ENCODE results near the gene VASN.

Gene VASN

DNA sequence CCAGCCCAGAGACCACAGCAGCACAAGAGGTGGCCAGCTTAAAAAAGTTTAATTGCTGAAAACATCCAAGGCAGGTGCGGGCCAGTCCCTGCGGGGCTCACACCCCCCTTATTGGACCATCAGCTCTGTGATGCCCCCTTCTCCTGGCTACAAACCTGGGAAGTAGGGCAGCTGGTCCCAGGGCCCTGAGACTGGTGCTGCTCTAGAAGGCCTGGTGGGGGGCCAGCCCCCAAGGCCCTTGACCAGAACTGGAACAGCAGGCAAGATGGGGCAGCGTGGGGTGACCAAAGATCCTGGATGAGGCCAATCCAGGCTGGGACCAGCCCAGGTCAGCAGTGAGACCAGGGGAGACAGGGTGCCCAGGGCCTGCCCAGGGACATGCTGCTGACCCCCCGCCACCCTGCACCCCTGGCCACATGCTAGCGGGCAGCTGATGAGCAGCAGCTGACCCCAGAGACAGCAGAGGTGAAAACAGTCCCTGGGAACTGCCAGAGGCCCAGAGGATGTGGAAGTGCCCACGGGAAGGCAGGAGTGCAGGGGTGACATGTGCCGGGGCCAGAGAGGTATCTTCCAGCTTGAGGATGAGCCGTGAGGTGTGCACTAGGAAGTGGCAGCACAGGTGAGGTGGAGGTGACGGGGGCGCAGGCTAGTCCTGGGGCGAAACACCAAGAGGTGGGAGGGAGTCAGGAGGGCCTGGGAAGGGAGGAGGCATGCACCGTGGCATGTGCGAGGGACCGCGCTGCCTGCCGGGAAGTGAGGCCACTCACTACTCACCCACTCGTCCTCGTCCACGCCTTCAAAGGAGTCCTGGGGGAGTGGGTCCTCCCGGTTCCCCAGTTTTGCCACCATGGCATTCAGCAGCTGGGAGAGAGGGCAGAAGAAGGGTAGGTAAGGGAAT lies 16.9 kb upstream of the VASN start:
- DNase-seq = no peak

DNA sequence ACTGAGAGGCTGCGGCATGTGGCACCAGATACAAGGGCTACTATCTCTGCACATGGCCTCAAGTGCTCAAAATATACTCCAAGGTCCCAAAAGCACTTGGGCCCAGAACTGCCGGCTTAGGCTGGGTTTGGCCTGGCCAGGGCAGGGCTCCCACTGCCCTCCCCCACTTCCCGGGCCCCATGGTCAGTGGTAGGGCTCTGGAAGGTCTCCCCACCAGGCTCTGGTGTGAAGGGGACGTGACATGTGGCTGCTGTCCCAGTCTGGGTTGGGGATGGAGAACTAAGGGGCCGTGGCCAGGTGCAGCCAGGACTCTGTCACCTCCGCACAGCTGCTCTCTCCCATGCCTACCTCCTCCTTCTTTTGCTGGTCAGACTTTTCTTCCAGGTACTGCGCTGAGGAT lies 14.8 kb upstream of the VASN start:
- no peak for DNase-seq

DNA sequence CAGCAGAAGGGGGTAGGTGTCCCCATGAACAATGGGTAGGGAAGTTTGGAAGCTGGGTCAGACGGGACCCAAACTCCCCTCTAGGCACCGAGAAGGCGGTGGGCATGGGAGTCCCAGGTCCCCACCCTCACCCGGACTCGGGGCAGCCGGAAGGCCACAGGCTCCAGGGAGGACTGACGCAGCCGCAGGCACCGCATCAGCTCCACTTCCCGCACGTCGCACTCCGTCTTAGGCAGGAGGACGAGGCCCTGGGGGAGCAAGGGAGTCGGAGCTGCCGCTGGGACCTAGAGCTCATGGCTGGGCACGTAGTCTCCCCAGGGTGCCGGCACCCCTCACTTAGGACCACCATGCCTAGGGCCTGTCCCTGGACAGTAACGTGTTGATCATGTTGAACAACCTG lies 13.4 kb upstream of the VASN start:
- no peak for DNase-seq

DNA sequence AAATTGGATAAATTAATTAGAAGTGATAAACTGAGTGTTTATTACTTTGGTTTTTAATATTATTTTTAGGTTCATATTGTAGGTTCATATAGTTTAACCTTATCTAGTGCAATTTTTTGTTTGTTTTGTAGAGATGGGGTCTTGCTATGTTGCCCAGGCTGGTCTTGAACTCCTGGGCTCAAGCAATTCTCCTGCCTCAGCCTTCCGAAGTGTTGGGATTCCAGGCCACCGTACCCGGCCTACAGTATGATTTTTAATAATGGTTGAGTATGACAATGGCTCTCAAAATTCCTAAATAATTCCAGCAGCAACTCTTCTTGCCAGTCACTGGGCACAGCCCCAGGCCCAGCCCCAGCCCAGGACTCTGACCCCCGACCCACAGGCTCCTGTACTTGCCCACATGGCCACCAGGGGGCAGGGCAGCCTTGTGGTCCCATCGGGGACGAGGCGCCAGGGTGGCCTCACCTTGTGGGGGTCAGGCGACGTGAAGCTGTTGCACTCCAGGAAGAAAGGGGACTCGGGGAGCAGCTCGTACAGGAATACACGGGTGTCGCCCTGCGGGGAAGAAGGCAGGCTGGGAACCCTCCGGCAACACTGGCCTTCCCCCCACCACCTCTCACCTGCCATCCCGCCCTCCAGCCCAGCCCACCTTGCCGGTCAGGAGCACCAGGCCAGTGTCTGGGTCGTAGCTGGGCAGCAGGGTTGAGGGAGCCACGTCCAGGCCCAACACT lies 12.7 kb upstream of the VASN start:
- peak; percentile 37 to 58 (median 49) for DNase-seq

DNA sequence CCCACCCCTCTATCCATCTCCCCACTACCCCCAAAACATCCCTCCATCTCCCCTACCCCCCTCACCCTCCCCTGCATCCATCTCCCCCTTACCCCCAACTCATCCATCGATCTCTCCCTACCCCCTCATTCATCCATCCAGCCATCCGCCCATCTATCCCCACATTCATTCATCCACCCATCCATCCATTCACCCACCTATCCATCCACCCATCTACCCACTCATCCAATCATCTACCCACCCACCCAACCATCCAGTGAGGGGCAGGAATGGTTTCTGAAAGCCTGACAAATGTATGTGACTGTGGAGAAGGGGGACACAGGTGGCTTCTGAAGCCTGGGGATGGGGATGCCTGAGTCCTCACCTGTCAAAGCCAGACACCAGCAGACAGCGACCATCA lies 11.7 kb upstream of the VASN start:
- DNase-seq = no peak

DNA sequence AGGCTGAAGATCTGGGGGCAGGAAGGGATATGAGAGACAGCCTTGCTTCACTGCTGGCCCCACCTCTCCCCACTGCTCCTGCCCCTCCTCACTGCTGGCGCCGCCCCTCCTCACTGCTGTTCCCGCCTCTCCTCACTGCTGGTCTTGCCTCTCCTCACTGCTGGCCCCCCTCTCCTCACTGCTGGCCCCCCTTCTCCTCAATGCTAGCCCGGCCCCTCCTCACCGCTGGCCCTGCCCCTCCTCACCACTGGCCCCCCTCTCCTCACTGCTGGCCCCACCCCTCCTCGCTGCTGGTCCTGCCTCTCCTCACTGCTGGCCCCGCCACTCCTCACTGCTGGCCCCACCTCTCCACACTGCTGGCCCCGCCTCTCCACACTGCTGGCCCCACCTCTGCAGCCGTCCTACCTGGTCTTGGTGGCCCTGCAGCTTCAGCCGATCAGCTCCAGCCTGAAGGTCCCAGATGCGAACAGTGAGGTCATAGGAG lies 11.1 kb upstream of the VASN start:
- no peak for DNase-seq

DNA sequence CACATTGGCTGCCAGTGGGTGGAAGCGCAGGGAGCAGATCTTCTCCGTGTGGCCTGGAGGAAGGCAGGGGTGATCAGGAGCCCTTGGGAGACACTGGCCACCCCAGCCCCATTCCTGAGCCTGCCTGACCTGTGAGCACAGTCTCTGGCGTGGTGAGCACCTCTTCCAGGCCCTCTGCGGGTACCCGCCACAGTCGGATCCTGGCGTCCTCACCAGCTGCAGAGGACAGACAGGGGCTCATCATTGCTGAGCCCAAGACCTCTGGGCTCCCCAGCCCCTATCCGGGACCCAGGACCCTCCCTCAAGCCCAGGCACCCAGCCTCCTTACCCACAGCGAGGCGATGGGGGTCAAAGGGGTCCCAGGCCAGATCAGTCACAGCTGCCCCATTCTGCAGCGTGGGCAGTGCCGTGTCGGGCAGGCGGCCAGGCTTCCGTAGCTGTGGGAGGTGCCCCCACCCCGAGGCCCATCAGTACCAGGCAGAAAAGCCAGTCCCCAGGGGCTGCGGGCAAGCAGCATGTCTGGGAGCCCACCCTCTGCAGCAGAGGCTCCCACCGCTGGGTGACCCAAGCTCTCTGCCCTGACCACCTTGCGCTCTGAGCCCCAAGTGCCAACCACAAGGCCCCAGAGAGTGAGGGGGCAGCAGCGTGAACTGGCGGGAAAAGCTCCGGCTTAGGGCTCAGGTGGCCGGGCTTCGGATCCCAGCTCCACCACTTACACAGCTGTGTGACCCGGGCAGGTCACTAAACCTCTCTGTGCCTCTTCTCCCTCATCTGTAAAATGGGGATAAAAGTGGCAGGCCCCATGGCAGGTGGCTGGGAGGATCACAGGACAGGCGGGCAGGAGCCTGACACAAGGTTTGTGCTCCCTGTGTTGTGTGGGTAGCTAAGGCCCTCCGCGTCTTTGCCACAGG lies 10.4 kb upstream of the VASN start:
- no peak for DNase-seq

DNA sequence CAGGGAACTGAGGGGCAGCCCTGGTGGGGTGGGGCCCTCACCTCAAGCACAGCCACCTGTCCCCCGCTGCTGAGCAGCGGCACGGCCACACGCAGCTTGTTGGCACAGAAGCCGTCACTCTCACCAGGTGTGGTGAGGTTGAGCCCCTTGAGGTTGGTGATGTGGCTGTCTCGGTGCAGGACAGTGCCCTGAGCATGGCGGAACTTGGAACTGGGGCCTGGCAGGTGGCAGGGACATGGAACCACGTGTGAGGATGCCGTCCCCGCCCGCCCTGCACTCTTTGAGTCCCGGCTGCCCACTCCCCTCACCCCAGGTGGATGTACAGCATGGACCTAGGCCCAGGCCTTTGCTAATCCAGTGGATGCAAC lies 9.7 kb upstream of the VASN start:
- no peak for DNase-seq

DNA sequence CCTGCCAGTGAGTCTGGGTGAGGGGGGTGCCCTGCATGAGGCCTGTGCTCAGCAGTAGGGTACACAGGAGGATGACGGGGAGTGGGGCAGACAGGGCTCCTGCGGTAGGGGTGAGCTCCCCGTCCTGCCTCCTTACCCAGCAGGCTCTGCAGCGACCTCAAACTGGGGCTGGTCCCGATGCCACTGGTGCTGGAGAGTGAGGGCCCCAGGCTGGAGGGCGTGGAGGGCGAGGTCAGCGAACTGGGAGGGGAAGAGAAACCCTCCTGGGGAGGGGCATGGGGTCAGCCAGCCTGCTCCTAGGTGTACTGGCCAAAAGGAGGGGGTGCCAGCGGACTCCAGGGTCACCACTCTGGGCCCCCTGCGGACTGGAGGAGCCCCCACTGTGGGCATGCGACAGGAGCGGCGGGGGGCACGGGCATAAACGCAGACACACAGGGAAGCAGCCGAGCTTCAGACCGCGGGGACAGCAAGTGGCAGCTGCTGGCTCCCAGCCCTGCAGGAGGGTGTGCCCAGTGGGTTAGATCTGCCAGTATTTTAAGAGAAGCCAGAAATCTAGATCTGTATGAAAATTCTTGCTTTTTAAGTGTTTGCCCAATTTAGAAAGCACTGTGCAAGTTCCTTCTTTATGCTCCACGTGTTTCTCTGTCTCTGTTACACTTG lies 9.0 kb upstream of the VASN start:
- DNase-seq = no peak

DNA sequence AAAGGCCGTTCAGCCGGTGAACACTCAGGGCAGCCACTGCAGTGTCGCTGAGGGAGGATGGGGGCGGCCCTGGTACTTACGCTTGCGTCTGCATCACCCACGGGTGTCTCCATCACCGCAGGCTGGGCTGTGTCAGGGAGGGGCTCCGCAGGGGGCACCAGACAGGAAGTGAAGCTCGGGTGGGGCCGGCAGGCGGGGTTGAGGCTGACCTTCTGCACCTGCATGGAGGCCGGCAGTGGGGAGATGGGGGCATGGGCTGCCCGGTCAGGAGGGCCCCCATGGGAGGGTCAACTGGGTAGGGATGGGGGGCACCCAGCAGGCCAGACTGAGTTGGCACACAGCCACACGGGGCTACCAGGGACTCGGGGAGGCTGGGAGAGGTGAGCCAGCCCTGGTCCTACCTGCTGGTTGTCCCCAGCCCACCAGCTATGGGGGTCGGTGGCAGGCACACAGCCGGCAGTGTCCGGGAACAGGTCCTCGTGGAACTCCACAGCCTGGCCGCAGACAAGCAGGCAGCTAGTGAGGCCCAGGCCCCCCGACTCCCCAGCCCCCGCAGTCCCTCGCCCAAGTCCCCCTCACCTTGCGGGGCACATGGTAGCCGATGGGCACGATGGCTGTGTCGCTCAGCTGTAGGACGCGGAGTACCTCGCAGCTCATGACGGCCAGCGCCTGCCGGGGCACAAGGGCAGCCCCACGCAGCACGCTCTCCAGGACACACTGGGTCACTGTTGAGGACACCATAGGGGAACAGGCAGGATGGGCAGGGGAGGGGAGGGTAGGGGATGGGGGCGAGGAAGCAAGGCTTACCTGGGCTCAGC lies 7.2 kb upstream of the VASN start:
- no peak for DNase-seq

DNA sequence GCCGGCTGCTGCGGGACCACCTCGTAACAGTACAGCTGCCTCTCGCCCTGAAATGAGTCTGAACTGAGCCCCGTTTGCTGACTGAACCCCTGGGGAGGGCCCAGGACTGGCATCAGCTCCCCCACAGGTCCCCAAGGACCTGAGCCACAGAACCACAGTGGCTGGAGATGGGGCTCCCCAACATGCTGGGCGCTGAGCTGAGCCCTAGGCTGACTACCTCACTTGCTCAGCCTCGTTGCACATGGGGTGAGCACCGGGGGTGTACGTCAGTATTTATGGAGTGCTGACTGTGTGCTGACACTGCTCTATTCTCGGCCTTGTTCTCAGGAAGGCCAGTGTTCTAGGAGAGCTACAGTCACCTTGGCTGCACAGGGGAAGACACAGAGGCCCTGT lies 6.6 kb upstream of the VASN start:
- DNase-seq = no peak

DNA sequence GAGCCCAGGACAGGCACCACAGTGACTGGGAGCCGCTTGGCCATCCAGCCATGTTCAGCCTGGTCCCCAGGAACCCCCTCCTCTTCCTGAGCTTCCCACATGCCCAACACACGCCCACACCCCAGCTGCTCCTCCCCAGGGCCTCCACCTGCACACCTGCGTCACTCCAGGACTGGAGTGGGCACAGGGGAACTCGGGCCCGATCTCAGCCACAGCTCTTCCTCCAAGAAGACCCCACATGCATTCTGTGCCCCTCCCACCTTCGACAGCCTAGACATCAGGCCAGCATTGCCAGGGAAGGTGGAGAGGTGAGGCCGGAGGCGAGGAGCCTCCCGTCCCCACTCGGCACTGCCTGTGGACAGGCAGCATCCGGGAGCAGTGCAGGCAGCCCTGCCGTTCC lies 6.0 kb upstream of the VASN start:
- no peak for DNase-seq

DNA sequence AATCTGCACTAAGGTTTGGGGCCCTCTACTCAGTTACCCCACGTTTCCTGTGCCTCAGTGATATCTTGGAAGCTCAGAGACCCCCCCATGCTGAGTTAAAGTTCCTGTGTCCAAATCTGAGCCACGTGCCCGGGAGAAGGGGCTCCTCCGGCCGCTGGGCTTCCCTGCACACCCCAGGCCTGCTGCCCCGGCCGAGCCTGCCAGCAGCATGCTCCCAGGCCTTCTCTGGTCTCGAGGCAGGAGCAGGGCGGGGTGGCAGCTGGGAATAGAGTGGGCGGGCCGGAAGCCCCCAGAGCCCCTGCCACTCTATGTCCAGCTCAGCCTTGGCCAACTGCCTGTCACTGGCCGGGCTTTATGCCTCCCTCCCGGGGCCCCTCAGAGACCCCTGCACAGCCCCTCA lies 5.6 kb upstream of the VASN start:
- no peak for DNase-seq

DNA sequence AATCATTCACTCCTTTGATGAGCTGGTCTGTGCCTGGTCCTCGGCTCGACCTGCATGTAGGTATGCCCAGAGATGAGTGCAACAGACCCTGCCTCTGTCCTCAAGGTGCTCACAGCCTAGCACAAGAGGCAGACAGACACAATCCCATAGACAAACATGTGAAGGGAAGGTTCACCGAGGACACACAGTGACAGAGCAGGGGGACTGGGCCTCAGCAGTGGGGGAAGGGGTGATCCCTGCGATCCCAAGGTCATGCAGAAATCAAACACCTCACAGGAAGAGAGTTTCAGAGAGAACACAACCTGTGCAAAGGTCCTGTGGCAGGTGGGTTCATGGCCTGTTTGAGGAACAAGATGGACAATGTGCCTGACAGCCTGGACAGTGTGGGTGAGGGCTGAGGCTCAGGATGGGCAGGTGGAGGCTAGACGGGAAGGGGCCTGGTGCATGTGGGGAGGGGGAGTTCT lies 4.2 kb upstream of the VASN start:
- no peak for DNase-seq

DNA sequence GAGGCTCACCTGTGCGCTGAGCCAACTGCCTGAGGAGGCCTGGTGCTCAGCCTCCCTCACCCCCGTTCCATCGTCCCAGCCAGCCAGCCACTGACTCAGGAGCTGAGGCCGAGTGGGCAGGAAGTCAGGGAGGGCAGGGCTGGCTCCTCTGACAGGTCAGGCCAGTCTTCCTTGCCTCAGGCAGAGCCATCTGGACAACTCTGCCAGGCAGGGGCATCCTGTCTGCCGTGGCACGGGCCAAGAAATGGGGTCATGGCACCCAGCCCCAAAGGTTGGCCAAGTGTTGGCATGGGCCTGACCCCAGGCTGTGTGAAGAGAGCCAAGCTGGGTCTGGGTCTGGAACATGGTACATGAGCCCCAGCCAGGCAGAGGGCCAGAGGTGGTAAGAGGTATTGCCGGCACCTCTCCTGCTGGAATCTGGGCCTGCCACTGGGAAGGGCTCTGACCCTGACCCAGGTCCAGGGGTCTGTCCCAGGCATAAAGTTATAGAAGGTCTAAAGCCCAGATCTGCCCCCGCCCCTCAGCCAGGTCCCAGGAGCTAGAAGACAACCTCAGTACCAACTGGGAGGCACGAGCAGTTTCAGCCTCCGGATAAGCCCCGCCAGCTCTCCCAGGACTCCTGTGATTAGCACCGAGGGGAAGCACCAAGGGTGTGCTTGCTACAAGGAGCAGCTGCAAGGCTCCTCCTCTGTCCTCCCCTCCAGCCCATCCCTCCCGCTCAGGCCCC lies 2.5 kb upstream of the VASN start:
- no peak for DNase-seq

DNA sequence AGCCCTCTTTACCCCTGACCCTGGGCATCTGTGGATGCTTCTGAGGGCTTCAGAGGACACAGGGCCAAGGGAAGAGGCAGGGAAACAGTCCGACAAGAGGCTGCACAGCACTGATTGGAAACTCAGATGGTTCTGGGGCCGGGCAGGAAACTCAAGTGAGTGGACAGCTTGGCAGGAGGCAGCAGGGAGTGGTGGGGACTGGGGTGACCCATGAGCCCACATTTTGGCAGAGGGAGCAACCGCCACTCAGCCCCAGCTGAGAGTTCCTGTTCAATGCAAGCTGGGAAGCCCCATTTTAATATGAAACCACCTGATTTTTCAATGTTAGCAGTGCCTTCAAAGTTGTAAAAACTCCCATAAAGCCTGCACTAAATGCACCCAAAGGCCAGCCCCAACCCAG lies 1.5 kb upstream of the VASN start:
- DNase-seq = no peak

DNA sequence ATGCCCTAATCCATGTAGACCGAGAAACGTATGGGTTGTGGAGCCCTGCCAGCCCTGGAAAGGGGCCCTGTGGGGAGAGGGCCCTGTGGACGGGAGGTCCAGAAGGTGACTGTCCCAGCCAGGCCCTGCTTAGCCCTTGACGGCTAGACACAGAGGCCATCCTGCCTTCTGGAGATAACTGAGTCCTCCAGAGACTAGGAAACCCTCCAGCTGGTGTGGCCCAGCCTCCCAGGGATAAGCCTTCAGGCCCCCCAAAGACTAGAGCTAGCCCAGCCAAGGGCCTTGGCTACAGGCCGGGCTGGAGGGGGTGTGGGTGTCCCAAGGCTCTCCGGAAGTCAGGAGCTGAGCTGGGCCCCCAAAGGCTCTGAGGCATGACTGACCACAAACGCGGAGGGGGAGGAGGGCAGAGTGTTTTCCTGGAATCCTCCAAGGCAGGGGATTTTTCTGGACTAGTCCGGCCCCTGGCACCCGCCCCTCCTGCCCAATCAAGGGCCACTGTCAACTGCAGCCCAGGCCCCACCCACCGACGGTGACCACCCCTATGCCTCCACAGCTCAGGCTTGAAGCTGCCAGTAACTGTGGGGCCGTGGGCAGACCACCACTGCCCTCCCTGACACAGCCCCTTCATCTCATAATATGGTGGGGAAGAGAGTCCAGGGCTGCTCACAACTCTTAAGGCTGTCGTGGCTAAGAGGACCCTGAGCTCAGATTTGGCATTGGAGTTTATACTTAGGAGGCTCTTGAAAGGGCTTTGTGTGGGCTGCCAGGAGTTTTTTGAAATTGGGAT lies 885 bp upstream of the VASN start:
- no peak for DNase-seq

DNA sequence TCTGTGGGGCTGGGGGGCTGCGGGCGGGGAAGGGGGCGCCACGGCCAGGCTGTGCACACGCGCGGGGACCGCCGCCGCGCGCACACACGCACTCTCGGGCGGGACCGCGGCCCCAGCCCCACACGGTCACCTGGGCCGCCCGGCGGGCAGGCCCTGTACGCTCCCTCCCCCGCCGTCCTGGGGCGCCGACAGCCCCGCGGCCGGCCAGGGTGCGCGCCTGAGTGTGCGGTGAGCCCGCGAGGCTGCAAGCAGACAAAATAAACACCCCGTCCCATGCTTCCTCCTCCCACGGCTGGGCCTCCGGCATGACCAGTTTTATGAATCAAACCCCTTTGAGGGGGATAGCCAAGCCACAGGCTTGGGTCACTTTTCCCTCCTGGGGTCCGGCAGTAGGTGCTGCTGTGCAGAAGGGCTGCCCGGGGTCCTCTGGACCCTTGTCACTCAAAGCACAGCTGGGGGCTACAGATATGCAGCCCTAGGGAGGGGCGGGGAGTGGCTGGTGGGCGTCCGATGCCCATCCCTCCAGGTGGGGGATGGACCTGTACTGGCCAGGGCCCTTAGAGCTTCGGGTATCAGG lies 441 bp downstream of the VASN start:
- peak in 1 of 5 experiments; percentile 46 for DNase-seq

DNA sequence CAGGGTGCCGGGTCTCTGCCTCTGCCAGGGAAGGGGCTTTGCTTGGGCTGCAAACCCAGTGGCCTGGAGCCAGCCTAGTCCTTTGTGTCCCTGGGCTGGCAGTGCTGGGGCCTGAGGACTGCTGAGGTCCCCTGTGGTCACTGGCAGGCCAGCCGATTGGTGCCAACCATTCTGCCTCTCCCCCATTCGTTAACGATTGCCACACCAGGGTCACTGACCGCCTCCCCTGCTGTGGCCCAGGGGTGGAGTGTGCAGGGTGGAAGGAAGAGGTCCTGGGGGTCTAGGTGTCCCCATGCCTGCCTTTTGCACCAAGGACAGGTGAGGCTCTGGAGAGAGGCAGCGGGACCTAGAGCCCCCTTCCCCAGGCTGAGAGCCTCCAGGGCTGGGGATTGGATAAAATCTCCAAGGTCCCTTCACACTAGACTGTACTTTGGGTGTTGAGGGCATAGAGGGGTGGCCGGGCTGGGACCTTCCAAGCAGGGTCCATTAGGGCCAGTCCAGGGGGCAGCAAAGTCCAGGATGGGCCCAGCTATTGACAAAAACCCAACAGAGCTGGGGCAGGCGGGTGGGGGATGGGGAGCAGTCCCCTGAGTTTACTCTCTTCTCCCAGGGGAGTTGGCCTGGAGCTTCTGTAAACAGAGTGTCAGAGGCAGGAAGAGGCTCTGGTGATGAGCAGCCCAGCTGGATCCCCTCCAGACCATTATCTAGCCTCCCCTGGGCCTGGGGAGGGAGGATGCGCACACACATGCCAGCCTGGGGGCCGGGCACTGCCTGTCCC lies 1.1 kb downstream of the VASN start:
- DNase-seq = no peak
